GM06990 (cell line): ENCODE data around the gene TMED1.
A peak's percentile ranks its signal among the peaks of the same experiment; 100 is the strongest.
"Not testable (repeated sequence)": the region's sequence is repeated elsewhere in the genome, so short reads cannot be mapped to it uniquely, and the experiment has no call there.

Experiments used
- DNase-seq: peaks from one replicate; pipeline ENCODE4 v3.0.0-alpha.2; 2011; ENCODE audit not compliant: insufficient read length; ENCODE audit errors: extremely low read depth
- H3K27me3 ChIP-seq: replicated peaks from 2 replicates; pipeline ENCODE4 v1.6.0; 2011; ENCODE audit warnings: low read length; ENCODE audit not compliant: control insufficient read depth, insufficient read depth
- H3K36me3 ChIP-seq: 2 replicates; pipeline ENCODE4 v1.5.1; 2011; ENCODE audit warnings: low read length; ENCODE audit not compliant: control insufficient read depth, insufficient read depth
- H3K4me3 ChIP-seq: replicated peaks from 2 replicates; pipeline ENCODE4 v1.5.1; 2011; ENCODE audit warnings: low read depth, mild to moderate bottlenecking, control low read depth, low read length
- CTCF ChIP-seq: IDR thresholded peaks from 2 replicates; pipeline ENCODE4 v1.5.1; 2011; ENCODE audit warnings: low read length, control low read depth, mild to moderate bottlenecking, inconsistent platforms; ENCODE audit not compliant: insufficient read depth, poor library complexity, severe bottlenecking

Gene TMED1

DNA sequence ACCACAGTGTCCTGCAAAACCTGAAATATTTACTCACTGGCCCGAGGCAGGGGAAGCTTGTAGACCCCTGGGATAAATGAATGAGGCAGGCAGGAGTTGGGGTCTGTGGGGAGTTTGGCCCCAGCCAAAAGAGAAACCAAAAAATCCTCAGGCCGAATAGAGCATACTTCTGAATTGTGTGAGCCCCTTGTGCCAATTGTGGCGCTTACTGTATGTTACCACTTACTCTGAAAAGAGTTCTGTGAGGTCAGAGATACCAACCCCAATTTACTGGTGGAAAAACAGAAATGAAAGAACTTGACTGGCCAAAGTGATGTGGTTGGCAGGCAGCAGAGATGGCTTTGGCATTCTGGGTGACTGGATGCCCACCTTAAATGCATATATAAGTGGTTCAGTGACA lies 42.2 kb upstream of the TMED1 start:
- TF ChIP-seq CTCF = no peak
- Histone ChIP-seq H3K27me3 (no peaks in the 10 kb centered on the region), H3K36me3 (peaks cover 6% of the 10 kb centered on the region), H3K4me3 (peak overlapping the region; percentile 58)
- DNase-seq = no peak

DNA sequence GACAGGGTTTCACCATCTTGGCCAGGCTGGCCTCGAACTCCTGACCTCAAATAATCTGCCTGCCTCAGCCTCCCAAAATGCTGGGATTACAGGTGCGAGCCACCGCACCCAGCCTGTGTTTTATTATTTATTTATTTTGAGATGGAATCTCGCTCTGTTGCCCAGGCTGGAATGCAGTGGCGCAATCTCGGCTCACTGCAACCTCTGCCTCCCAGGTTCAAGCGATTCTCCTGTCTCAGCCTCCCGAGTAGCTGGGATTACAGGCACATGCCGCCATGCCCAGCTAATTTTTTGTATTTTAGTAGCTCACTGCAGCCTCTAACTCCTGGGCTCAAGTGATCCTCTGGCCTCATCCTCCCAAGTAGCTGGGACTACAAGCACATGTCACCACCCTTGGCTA lies 41.6 kb upstream of the TMED1 start:
- H3K4me3 ChIP-seq, H3K36me3 ChIP-seq, DNase-seq, H3K27me3 ChIP-seq: not testable (repeated sequence)

DNA sequence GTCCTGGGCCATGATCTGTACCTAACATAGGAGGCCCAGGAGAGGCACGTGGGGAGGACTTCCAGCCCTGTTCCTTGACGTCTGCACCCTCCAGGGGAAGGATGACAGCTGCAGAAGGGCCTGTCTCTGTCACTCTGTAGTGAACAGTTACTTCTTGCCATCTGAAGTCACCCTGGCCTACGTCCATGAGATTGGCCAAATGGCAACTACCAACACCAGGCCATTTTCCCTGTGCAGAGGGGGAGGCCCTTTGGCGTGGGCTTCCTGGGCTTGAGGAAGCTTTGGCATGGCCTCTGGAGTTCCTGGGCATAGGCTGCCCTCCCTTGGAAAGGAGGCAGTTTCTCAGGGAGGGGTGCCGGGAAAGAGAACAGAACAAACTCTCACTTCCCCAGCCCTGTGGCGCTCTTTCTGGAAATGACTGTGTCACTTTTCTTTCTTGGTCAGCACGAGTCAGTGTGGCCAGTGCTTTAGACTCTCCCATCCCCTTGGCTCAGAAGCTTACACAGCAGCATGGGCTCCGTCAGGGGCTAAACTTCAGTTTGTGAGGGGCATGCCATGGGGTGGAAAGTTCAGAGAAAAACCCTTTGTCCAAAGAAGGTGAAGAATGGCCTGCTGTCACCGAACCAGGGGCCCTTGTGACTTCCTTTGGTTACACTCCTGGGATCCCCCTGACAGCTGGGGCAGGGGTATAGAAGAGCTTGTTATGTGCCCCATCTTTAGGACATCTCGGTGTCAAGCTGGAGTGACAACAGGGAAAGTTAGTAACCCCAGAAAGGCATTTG lies 40.6 kb upstream of the TMED1 start:
- peak; percentile 83 for DNase-seq
- peak overlapping the region; percentile 43 for H3K4me3 ChIP-seq
- no peaks in the 10 kb centered on the region for H3K27me3 ChIP-seq

DNA sequence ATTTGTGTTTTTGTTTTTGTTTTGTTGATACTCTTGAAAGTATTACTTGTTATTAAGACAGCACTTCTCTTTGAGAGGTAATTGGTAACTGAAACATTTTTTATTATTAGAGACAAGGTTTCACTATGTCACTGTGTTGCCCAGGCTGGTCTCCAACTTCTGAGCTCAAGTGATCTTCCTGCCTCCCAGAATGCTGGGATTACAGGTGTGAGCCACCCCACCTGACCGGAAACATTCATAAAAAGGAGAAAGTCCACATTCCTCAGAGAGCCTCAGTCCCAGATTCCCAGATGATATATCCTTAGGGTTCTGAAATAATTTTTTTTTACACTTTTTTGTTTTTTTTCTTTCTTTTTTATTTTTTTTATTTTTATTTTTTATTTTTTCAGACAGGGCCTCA lies 38.0 kb upstream of the TMED1 start:
- no peak for DNase-seq
- Histone ChIP-seq H3K27me3 (no peaks in the 10 kb centered on the region), H3K4me3 (peak overlapping the region; percentile 17), H3K36me3 (no peaks in the 10 kb centered on the region; the same call in none of the 2 replicates)
- no peak for TF ChIP-seq CTCF

More for the DNA sequence above, 40.6 kb upstream of the TMED1 start:
- TF ChIP-seq CTCF = no peak
- H3K36me3 ChIP-seq = no peaks in the 10 kb centered on the region; the same call in 1 of the 2 replicates

GRCh38 chr19:10872546-10873107 lies 36.6 kb upstream of the TMED1 start:
- DNase-seq = no peak
- Histone ChIP-seq H3K27me3 (no peaks in the 10 kb centered on the region), H3K4me3 (peak overlapping the region; percentile 91), H3K36me3 (no peaks in the 10 kb centered on the region; the same call in none of the 2 replicates)
- no peak for TF ChIP-seq CTCF

DNA sequence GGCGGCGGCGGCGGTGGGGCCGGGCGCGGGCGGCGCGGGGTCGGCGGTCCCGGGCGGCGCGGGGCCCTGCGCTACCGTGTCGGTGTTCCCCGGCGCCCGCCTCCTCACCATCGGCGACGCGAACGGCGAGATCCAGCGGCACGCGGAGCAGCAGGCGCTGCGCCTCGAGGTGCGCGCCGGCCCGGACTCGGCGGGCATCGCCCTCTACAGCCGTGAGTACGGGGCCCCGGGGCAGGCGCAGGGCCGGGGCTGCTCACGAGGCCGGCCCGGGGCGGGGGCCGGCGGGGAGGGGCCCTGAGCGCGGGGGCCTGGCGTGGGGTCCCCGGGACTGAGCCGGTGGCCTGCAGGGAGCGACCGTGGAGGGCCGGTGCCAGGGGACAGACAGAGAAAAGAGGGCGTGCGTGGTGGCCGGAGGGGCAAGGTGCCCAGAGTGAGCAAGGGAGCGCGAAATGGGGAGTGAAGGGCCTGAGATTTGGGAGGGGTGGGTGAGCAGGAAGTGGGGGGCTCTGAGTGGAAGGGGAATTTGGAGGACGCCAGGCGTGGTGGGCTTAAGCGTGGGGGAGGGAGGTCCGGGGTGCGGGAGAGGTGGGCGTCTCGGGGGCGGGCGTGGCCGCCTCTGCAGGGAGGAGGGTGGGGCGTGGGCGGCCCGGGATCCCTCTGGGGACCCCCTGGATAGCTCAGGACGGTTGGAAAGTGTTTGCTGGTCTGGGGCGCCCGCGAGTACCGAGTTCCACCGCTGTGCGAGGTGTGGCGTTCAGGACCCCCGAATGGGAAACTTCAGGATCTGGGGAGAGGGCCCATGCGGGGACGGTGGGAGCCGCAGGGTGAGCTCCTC lies 35.9 kb upstream of the TMED1 start:
- DNase-seq = peak; percentile 61
- H3K27me3 ChIP-seq = no peaks in the 10 kb centered on the region
- no peak for TF ChIP-seq CTCF
- peak overlapping the region; percentile 91 for H3K4me3 ChIP-seq
- no peaks in the 10 kb centered on the region; the same call in none of the 2 replicates for H3K36me3 ChIP-seq
